GM18511 (cell line): ENCODE measurements around the gene CHST13.
"Not testable (repeated sequence)": the region's sequence is repeated elsewhere in the genome, so short reads cannot be mapped to it uniquely, and the experiment has no call there.

Experiments used
- ATAC-seq: cut with Tn5 transposase; IDR thresholded peaks from one replicate; pipeline ENCODE4 v1.9.1; 2021; ENCODE audit warnings: mild to moderate bottlenecking, moderate library complexity; ENCODE audit not compliant: unreplicated experiment

The CHST13 gene

GRCh38 chr3:126581569-126581968 lies 57.6 kb downstream of the CHST13 start:
- ATAC-seq: no peak

GRCh38 chr3:126582311-126582710 lies 58.4 kb downstream of the CHST13 start:
- ATAC-seq: no peak

- not testable (repeated sequence) for ATAC-seq
Observed at GRCh38 chr3:126591515-126591914, 67.6 kb downstream of the CHST13 start.
